Measurements from ENCODE around the gene TRMT2A.

Gene TRMT2A

DNA sequence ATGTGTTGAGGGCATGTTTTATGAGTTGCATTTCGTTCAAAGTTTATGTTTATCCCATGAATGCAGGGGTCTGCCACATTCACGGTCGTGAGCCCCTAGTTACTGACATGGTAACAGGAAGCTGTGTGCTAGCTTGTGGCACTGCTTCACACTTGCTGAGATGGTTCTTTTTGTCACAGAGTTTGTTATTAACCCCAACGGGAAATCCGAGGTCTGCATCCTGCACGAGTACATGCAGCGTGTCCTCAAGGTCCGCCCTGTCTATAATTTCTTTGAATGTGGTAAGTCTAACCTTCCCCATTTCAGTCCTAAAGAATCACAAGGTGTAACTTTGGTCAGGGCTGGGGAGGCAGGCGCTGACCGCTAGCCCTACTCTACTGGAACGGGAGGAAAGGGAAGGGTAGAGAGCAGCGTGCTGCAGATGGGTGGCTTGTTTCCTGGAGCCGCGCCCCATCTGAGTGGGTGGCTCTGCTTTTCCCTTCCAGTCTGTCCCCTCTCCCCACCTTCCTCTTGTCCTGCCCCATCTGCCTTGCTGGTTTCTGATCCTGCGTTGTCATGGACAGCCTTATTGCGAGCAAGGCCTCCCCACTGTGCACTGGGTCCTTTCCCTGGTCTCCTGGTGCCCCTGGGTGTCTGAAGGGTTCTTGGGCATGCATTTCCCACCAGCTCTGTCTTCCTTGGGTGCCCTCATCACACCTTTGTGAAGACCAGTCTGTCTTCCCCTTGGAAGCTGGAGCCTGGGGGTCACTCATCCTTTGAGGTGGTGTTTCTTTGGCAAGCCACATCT is 25.1 kb downstream of the TRMT2A start:
- no peak for DNase-seq
- no peak overlapping the region for H3K4me3 Mint-ChIP-seq

DNA sequence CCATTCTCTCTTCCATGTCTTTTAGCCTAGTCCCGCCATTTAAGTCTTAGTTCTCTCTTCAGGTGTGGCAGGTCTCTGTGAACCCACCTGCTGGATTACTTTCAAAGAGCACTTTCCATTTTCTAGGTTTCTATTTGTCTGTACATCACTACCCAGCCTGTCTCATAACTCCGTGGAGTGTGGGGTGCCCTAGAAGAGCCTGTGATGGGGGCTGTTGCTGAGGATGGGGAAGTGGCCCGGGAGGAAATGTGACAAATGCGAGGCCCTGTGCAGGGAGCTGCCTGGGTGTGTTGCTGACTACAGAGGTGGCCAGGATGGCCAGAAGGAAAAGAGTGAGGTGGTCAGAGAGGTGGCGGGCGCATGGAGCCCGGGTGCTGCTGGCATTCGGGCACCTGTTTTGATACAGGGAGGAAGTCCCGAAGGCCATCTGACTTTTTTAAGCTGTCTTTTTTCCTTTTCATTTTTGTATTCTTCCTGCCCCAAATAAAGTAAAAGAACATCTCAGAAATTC is 26.2 kb downstream of the TRMT2A start:
- H3K9me3 Mint-ChIP-seq = no peaks in the 10 kb centered on the region

More for the DNA sequence above, 25.1 kb downstream of the TRMT2A start:
- TF ChIP-seq CTCF (IDR thresholded peaks at IDR 0.05) = no peak
- H3K9me3 Mint-ChIP-seq = peaks cover under 1% of the 10 kb centered on the region
- H3K27me3 Mint-ChIP-seq (ENCODE audit: low read depth, poor library complexity) = peaks cover under 1% of the 10 kb centered on the region
- peak overlapping the region; percentile 85 for H3K27ac Mint-ChIP-seq
- H3K4me1 Mint-ChIP-seq = no peaks in the 10 kb centered on the region
- H3K36me3 Mint-ChIP-seq (ENCODE audit: low read depth) = peaks cover 96% of the 10 kb centered on the region

GRCh38 chr22:20089977-20090729 is 26.9 kb downstream of the TRMT2A start:
- Mint-ChIP-seq H3K9me3 (no peaks in the 10 kb centered on the region), H3K27me3 (ENCODE audit: low read depth, poor library complexity) (no peaks in the 10 kb centered on the region), H3K4me1 (peaks cover 6% of the 10 kb centered on the region), H3K4me3 (no peak overlapping the region), H3K36me3 (ENCODE audit: low read depth) (peaks cover 94% of the 10 kb centered on the region), H3K27ac (peak overlapping the region; percentile 66)
- no peak for TF ChIP-seq CTCF (IDR thresholded peaks at IDR 0.05)
- DNase-seq = no peak

More for the DNA sequence above, 26.2 kb downstream of the TRMT2A start:
- TF ChIP-seq CTCF (IDR thresholded peaks at IDR 0.05) = no peak
- DNase-seq = no peak
- no peak overlapping the region for H3K4me3 Mint-ChIP-seq
- H3K27ac Mint-ChIP-seq = no peak overlapping the region
- H3K36me3 Mint-ChIP-seq (ENCODE audit: low read depth) = peaks cover 95% of the 10 kb centered on the region
- H3K4me1 Mint-ChIP-seq = no peaks in the 10 kb centered on the region
- H3K27me3 Mint-ChIP-seq (ENCODE audit: low read depth, poor library complexity) = no peaks in the 10 kb centered on the region

GRCh38 chr22:20089226-20089976 is 27.6 kb downstream of the TRMT2A start:
- no peaks in the 10 kb centered on the region for H3K27me3 Mint-ChIP-seq (ENCODE audit: low read depth, poor library complexity)
- DNase-seq = no peak
- peaks cover 14% of the 10 kb centered on the region for H3K4me1 Mint-ChIP-seq
- H3K4me3 Mint-ChIP-seq = no peak overlapping the region
- H3K36me3 Mint-ChIP-seq (ENCODE audit: low read depth) = peaks cover 88% of the 10 kb centered on the region
- no peak for TF ChIP-seq CTCF (IDR thresholded peaks at IDR 0.05)
- H3K9me3 Mint-ChIP-seq = no peaks in the 10 kb centered on the region
- peak overlapping the region; percentile 32 for H3K27ac Mint-ChIP-seq

- H3K4me3 Mint-ChIP-seq = no peak overlapping the region
- H3K27me3 Mint-ChIP-seq (ENCODE audit: low read depth, poor library complexity) = no peaks in the 10 kb centered on the region
- no peaks in the 10 kb centered on the region for H3K9me3 Mint-ChIP-seq
- TF ChIP-seq CTCF (IDR thresholded peaks at IDR 0.05) = no peak
- H3K27ac Mint-ChIP-seq = no peak overlapping the region
- DNase-seq = no peak
- peaks cover 25% of the 10 kb centered on the region for H3K4me1 Mint-ChIP-seq
- H3K36me3 Mint-ChIP-seq (ENCODE audit: low read depth) = peaks cover 77% of the 10 kb centered on the region
Measured at GRCh38 chr22:20088263-20088648, 28.8 kb downstream of the TRMT2A start.

Measured in nephron progenitor cell (in vitro differentiated cells).